Epithelial cell of esophagus (primary cell): ENCODE results near the gene CTSD.

ENCODE experiments used
- DNase-seq: peaks from one replicate; pipeline ENCODE4 v3.0.0; 2010; ENCODE audit warnings: low read depth
- H3K4me3 ChIP-seq: 2 replicates; pipeline ENCODE4 v1.5.1; 2011; ENCODE audit warnings: mild to moderate bottlenecking, low read length, control low read depth
- CTCF ChIP-seq: IDR thresholded peaks from 2 replicates; pipeline ENCODE4 v1.5.1; 2011; ENCODE audit warnings: low read depth, mild to moderate bottlenecking, low read length, control low read depth, inconsistent platforms; ENCODE audit not compliant: insufficient read depth; ENCODE audit errors: missing control alignments

Gene CTSD

GRCh38 chr11:1785749-1786413, 22.2 kb upstream of the CTSD start:
- no peak for DNase-seq
- H3K4me3 ChIP-seq, result no peak overlapping the region
- no peak for TF ChIP-seq CTCF

- no peak overlapping the region for H3K4me3 ChIP-seq
- no peak for TF ChIP-seq CTCF
- DNase-seq, result no peak
Observed at GRCh38 chr11:1784761-1785650, 21.3 kb upstream of the CTSD start.

GRCh38 chr11:1783725-1784529, 20.2 kb upstream of the CTSD start:
- no peak for TF ChIP-seq CTCF
- no peak overlapping the region for H3K4me3 ChIP-seq
- DNase-seq, result no peak

GRCh38 chr11:1782831-1783724, 19.4 kb upstream of the CTSD start:
- H3K4me3 ChIP-seq, result no peak overlapping the region
- TF ChIP-seq CTCF, result no peak
- no peak for DNase-seq

- TF ChIP-seq CTCF, result no peak
- H3K4me3 ChIP-seq, result no peak overlapping the region
- no peak for DNase-seq
Observed at GRCh38 chr11:1782031-1782590, 18.4 kb upstream of the CTSD start.

GRCh38 chr11:1781593-1781975, 17.9 kb upstream of the CTSD start:
- H3K4me3 ChIP-seq, result no peak overlapping the region
- TF ChIP-seq CTCF, result no peak

More at GRCh38 chr11:1781593-1781975, 17.9 kb upstream of the CTSD start:
- DNase-seq, result no peak
